IMR-90 (cell line): ENCODE data around the gene SPATA12.

ENCODE experiments used
- BHLHE40 ChIP-seq: fragments of 150-350 bp; IDR thresholded peaks from 2 replicates; pipeline ENCODE4 v1.6.1; 2016; ENCODE audit warnings: mild to moderate bottlenecking, low read depth, low read length
- FOS ChIP-seq: fragments of 150-350 bp; IDR thresholded peaks from 2 replicates; pipeline ENCODE4 v1.6.1; 2016; ENCODE audit warnings: low read depth, low read length
- MAZ ChIP-seq: IDR thresholded peaks from 2 replicates; pipeline ENCODE4 v1.6.1; 2012; ENCODE audit warnings: low read depth, mild to moderate bottlenecking, low read length, improper control_type of control experiment, moderate library complexity, borderline replicate concordance
- MXI1 ChIP-seq: IDR thresholded peaks from 2 replicates; pipeline ENCODE4 v1.6.1; 2012; ENCODE audit warnings: low read depth, mild to moderate bottlenecking, low read length, moderate library complexity, borderline replicate concordance
- NFE2L2 ChIP-seq: fragments of 150-350 bp; IDR thresholded peaks from 2 replicates; pipeline ENCODE4 v1.6.1; 2016; ENCODE audit warnings: low read depth, mild to moderate bottlenecking, low read length
- POLR2A ChIP-seq: IDR thresholded peaks from 2 replicates; pipeline ENCODE4 v1.6.1; 2012; ENCODE audit warnings: mild to moderate bottlenecking, low read depth, low read length
- RAD21 ChIP-seq: IDR thresholded peaks from 2 replicates; pipeline ENCODE4 v1.6.1; 2012; ENCODE audit warnings: low read length, improper control_type of control experiment
- RCOR1 ChIP-seq: IDR thresholded peaks from 2 replicates; pipeline ENCODE4 v1.6.1; 2012; ENCODE audit warnings: mild to moderate bottlenecking, low read length, improper control_type of control experiment; ENCODE audit not compliant: insufficient replicate concordance
- RFX5 ChIP-seq: IDR thresholded peaks from 2 replicates; pipeline ENCODE4 v1.8.0; 2012; ENCODE audit warnings: low read depth, mild to moderate bottlenecking, low read length, moderate library complexity
- SMC3 ChIP-seq: fragments of 150-350 bp; IDR thresholded peaks from 2 replicates; pipeline ENCODE4 v1.6.1; 2016; ENCODE audit warnings: low read depth, mild to moderate bottlenecking, antibody characterized with exemption, low read length, moderate library complexity
- TF ChIP-seq, protein P1 (sequence below): conservative IDR thresholded peaks from 2 replicates; pipeline ENCODE4 v1.5.1; 2012; ENCODE audit warnings: mild to moderate bottlenecking, low read depth, low read length, improper control_type of control experiment
- TF ChIP-seq, protein P2 (sequence below): fragments of 150-350 bp; IDR thresholded peaks from 2 replicates; pipeline ENCODE4 v1.6.1; 2016; ENCODE audit warnings: low read depth, mild to moderate bottlenecking, low read length, moderate library complexity, borderline replicate concordance
- TF ChIP-seq, protein P3 (sequence below): fragments of 150-350 bp; IDR thresholded peaks from 2 replicates; pipeline ENCODE4 v1.6.1; 2017; ENCODE audit warnings: mild to moderate bottlenecking, antibody characterized with exemption, low read length, low read depth

DNA sequence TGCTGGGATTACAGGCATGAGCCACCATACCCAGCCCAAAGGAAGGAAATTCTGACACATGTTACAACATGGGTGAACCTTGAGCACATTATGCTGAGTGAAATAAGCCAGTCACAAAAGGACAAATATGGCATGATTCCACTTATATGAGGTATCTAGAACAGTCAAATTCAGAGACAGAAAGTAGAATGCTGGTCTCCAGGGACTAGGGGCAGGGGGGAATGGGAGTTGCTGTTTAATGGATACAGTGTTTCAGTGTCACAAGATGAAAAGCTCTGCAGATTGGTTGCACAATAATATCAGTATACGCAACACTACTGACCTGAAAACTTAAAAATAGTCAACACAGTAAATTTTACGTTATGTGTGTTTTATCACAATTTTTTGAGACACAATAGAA lies 4.1 kb downstream of the SPATA12 start:
- TF ChIP-seq, protein P1, sequence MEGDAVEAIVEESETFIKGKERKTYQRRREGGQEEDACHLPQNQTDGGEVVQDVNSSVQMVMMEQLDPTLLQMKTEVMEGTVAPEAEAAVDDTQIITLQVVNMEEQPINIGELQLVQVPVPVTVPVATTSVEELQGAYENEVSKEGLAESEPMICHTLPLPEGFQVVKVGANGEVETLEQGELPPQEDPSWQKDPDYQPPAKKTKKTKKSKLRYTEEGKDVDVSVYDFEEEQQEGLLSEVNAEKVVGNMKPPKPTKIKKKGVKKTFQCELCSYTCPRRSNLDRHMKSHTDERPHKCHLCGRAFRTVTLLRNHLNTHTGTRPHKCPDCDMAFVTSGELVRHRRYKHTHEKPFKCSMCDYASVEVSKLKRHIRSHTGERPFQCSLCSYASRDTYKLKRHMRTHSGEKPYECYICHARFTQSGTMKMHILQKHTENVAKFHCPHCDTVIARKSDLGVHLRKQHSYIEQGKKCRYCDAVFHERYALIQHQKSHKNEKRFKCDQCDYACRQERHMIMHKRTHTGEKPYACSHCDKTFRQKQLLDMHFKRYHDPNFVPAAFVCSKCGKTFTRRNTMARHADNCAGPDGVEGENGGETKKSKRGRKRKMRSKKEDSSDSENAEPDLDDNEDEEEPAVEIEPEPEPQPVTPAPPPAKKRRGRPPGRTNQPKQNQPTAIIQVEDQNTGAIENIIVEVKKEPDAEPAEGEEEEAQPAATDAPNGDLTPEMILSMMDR, result no peak
- TF ChIP-seq MAZ, result no peak
- no peak for TF ChIP-seq SMC3
- no peak for TF ChIP-seq POLR2A
- no peak for TF ChIP-seq RFX5
- TF ChIP-seq, protein P2, sequence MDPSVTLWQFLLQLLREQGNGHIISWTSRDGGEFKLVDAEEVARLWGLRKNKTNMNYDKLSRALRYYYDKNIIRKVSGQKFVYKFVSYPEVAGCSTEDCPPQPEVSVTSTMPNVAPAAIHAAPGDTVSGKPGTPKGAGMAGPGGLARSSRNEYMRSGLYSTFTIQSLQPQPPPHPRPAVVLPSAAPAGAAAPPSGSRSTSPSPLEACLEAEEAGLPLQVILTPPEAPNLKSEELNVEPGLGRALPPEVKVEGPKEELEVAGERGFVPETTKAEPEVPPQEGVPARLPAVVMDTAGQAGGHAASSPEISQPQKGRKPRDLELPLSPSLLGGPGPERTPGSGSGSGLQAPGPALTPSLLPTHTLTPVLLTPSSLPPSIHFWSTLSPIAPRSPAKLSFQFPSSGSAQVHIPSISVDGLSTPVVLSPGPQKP, result no peak
- no peak for TF ChIP-seq MXI1
- no peak for TF ChIP-seq RAD21
- no peak for TF ChIP-seq RCOR1
- no peak for TF ChIP-seq FOS
- no peak for TF ChIP-seq BHLHE40
- no peak for TF ChIP-seq NFE2L2
- TF ChIP-seq, protein P3, sequence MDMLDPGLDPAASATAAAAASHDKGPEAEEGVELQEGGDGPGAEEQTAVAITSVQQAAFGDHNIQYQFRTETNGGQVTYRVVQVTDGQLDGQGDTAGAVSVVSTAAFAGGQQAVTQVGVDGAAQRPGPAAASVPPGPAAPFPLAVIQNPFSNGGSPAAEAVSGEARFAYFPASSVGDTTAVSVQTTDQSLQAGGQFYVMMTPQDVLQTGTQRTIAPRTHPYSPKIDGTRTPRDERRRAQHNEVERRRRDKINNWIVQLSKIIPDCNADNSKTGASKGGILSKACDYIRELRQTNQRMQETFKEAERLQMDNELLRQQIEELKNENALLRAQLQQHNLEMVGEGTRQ, result no peak
